Bone marrow (tissue), 2 donors: ENCODE data around the gene LLGL2.

Source experiments
- DNase-seq, 2 donors: peaks; one replicate each; lab custom pipeline; 2025; lab: John Stamatoyannopoulos, UW

The LLGL2 gene

DNA sequence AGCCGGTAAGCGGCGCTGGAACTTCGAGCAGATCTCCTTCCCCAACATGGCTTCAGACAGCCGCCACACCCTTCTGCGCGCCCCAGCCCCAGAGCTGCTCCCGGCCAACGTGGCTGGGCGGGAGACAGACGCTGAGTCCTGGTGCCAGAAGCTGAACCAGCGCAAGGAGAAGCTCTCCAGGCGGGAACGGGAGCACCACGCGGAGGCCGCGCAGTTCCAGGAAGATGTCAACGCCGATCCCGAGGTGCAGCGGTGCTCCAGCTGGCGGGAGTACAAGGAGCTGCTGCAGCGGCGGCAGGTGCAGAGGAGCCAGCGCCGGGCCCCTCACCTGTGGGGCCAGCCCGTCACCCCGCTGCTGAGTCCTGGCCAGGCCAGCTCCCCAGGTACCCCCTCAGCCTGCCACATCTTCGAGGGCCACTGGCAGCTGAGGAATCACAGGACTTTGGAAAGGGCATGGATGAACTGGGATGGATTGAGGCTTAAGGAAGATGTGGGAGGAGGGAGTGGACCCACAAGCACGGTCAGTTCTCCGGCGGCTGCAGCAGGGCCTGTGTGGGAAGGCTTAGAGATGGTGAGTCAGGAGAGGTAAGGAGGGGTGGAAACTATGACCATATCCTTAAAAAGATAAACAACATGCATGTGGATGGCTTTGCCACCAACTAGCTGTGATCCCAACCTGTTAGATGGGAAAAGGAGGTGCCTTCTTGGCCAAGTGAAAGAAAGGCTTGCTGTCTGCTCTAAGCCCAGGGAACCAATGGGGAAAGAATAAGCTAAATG, 3.4 kb upstream of the LLGL2 start:
- DNase-seq, result no peak

DNA sequence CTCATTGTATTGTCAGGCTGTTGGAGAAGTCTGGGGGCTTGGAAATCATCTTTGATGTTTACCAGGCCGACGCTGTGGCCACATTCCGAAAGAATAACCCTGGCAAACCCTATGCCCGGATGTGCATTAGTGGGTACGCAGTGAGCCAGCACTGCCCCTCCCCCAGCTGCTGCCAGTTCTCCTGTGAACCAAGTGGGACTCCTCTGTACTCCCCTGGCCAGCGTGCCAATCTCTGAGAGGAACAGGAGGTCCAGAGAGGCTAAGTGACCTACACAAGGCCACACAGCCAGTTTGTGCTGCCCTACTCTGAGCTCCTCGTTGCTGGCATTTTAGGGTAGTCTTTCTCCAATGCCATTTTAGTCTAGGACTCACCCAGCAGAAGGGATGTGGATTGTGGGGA, 1.9 kb upstream of the LLGL2 start:
- DNase-seq, result no peak

DNA sequence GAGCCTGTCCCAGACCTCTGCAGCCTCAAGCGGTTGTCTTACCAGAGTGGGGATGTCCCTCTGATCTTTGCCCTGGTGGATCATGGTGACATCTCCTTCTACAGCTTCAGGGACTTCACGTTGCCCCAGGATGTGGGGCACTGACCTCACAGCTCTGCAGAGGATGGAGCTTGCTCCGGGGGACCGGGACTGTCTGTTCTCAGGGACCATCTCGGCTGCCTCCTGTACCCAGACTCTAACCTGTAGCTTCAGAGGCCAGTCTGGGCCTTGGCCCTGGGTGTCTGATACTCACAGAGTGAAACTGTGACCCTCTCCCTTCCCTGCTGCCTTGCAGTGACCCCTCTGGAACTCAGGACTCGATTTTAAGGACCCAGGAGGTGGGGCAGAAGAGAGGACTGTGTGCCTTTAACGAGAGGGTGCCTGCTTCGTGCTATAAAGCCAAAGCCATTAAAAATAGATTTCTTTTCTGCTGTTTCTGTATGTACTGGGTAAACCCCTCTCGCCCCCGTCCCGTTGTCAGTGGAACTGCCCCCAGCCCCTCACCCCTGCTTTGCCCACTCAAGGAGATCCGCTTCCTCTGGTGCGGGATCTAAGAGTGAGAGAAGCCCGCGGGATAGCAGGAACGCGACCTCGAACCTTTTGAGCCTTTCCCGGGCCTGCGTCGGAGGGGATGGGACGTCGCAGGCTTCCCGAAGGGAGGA, 1.1 kb upstream of the LLGL2 start:
- DNase-seq, result no peak

DNA sequence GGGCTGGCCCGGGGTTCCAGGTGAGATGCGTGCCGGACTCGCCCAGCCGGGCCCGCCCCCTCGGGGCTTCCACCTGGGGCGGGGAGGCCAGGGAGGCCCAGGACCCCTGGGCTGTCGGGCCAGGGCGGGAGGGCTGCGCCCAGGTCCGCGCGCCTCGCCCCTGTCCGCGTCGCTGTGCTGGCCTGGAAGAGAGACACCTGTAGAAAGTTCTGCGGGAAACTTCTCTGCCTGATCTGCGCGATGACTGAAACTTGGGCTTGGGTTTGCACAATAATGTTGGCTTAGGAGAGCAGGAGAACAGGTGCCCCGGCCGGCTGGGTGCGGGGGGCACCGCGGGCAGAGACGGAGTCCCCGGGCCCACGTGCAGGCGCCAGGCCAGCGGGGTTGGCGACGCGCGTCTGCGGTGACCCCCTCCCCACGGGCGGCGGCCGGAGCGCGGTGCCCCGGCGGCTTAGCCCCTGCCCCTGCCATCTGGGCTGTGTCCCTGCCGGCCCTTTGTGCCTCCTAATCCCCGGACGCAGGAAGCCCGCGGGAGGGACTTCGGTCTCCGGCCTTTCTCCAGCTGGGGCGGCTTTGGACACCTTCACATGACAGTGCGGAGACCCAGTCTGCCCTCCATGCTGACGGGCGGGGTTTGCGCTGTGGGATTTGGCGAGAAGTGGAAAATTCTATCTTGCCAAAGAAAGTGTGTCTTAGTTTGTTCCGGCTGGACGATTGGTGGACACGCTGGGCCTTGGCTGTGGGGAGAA, 483 bp downstream of the LLGL2 start:
- DNase-seq, result no peak

DNA sequence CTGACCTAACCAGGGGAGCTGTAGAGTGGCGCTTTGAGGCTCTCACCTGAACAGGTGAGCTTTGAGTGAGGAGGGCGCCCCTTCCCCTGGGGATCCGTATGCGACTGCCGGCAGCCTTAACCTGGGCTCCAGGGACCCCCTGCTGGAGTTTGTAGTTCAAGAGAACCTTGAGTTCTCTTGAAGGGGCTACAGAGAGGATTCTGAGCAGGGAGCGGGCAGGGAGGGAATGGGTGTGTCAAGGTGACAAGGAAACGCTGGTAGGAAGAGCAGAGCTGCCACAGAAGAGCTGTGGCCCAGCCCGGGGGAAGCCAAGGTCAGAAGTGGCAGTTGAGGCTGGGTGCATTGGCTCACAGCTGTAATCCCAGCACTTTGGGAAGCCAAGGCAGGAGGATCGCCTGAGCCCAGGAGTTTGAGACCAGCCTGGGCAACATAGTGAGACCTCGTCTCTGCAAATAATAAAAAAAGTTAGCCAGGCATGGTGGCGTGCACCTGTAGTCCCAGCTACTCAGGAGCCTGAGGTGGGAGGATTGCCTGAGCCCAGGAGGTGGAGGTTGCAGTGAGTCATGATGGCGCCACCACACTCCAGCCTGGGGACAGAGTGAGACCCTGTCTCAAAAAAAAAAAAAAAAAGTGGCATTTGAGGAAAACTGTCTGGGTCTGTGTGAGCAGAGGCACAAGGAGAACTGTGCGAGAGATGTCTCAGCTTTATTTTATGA, 1.2 kb downstream of the LLGL2 start:
- DNase-seq, result no peak

DNA sequence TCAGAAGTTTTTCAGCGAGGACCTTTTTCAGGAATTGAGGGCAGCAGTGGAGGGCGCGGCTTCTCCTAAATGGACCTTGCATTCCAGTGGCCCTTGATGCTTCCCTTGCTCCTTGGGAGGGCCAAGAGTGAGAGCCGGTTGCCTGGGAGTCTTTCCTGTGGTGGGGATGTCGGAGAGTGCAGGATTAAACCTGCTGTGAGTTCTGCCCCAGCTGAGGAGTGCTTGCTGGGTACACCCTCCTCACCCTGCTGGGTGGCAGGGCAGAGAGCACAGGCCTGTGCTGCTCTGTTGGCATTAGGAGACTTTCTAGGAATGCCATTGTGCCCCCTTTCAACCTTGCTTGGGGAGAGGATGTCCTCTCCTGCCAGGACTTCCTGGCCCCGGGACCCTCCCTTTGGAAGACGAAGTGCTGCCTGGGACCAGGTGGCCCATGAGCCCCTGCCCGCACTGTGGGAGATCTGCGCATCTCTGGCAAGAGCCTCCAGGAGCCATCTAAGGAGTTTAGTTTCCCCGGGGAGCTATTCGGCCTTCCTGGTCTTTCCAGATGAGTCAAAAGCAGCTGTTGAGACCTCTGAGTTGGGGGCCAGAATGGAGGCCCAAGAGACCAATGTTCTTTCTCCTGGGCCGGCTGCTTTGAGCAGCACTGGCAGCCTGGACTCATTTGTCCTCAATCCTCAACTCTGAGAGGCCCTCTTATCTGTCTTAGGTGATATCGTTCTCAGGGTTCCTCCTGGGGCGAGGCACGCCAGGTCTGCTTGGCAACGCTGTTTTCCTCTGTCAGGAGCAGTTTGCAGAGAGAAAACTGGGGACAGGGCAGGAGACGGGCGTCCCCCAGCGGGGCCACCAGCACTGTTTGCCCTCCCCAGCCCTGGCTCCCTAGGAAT, 5.6 kb downstream of the LLGL2 start:
- DNase-seq, result no peak

DNA sequence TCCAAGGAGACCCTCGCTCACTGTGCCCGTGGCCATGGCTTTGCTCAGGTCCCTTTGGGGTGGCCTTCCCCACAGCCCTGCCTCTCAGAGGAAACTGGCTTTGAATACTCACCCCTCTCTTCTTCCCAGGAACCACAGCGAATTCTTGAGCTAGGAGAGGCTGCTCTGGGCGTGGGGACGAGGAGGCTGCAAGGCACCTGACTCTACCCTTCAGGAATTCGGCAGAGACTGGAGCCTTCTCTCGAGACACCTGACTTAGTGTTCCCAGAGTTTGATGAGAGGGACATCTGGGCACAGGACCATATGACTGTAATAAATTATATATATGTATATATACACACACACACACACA, 6.2 kb downstream of the LLGL2 start:
- DNase-seq, result no peak

DNA sequence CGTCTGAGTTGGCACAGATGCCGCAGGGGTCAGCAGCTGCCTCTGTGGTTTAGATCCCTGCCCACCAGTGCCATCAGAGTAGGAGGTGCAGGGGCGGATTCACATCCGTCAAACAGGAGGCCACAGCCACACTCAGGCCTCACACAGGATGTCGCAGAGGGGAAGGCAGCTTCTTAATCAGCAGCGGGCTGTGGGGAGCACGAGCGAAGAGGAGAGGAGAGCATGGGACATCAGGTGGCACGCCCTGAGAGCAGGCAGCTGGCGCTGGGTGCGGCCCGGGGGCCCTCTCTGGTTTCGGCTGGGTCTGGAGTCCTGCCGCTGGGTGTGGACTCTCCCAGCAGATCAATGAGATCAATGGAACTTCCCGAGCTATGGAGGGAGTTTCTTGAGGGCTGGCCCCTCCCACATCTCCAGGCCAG, 9.6 kb downstream of the LLGL2 start:
- peak in 1 of 2 donors; percentile 21 for DNase-seq

DNA sequence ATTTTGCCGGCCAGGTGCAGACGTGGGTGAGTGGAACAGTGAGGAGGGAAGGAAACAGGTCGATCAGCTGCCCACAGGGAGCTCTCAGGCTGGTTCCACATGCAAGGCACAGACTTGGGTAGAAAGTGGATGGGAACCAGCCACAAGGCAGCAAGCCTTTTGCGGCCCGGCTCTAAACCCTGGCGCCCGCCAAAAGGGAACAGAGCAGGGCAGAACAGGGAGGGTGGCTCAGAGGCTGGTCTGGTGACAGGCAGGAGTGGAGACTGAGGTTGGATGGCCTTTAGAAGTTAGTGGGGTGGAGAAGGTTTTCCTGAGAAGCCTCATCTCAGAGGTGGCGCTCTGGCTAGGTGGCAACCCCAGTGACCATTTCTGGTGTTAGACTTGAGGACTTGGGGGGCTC, 10.4 kb downstream of the LLGL2 start:
- no peak for DNase-seq

DNA sequence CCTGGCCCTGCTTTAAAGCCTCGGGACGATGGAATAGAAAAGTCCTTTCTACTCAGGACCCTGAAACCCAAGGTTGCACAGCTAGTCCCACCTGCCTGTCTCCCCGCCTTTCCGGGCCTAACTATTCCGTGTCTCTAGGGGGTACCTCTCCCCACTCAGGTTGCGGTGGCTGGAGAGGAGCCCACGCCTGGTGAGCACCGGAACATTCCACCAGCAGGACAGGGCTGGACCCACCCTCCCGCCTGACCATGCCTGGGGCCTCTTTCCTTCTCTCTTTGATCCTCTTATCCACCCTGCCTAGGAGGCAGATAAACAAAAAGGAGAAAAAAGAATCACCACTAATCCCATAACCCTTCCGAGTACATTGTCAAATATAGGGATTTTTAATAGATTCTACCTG, 10.9 kb downstream of the LLGL2 start:
- no peak for DNase-seq

DNA sequence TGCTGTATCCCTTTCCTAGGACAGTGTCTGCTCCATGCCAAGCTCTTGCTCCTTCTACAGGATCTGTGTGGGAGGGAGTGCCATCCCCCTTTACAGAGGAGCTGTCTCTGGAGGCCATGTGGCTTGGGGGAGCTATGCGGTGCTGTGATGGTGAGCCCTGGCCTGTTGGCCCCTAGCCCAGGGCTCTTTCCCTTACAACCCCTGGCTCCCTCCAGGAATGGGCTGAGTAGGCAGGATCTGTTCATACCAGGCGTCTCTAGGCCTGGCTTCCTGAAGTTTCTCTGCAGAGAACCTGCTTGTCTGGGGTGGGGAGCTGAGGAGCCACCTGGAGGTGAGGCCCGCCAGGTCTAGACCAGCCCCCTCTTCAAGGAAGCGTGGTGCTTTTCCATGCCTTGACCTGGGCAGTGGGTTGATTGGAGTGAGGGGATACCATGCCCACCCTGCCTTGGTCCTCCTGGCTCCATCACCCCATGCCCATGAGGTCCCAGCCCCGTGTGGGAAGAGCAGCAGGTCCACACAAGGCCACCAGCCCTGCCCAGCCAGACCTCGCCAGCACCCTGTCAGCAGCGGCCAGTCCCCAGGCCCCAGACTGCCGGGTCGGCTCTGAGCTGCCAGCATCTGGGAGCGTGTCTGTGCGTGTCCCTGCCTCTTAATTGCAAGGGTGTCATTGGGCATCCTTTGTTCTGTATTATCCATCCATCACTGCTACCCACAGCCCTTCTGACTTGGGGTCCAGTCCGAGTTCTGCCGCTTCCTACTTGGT, 14.7 kb downstream of the LLGL2 start:
- DNase-seq, result no peak

DNA sequence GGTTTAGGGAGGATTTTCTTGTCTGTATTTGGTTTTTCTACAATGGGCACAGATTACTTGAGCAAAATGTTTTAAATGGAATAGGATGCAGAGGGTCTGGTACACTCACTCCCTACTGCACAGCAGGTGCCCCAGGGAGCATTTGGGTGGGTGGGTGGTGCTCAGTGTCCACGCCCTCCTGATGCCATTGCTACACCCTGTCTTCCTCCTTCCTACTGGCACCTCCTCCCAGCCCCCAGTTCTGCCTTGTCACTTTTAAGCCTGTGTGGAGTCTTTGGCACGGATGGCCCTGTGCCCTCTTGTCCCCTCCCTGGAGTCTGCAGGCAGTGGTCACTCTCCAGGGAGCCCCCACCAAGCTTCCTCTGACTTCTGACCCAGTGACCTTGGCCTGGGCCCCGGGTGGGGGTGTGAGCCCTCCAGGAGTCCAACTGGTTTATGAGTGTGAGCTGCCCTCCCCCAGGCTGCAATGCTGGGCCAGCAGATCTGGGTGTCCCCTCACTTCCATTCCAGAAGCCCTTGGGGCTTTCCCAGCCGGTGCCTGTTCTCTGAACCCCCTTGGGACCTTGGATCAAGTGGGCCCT, 15.5 kb downstream of the LLGL2 start:
- no peak for DNase-seq

DNA sequence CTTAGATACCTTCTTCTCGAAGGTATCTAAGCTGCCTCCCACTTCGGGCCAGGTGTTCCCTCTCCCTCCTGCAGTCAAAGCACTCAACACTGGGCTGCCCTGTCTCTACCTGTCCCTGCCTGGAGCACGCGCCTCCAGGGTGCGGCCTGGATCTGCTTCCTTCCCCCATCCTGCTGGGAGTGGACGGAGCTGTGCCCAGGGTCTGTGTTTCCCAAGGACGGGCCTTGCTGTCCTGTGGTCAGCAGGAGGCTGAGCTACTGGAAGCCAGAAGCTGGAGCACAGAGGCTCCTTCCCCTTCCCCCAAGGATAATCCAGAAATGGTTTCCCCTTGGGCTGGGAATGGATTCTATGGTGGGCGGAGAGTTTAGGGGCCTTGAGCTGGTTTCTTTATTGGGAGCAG, 16.7 kb downstream of the LLGL2 start:
- no peak for DNase-seq

DNA sequence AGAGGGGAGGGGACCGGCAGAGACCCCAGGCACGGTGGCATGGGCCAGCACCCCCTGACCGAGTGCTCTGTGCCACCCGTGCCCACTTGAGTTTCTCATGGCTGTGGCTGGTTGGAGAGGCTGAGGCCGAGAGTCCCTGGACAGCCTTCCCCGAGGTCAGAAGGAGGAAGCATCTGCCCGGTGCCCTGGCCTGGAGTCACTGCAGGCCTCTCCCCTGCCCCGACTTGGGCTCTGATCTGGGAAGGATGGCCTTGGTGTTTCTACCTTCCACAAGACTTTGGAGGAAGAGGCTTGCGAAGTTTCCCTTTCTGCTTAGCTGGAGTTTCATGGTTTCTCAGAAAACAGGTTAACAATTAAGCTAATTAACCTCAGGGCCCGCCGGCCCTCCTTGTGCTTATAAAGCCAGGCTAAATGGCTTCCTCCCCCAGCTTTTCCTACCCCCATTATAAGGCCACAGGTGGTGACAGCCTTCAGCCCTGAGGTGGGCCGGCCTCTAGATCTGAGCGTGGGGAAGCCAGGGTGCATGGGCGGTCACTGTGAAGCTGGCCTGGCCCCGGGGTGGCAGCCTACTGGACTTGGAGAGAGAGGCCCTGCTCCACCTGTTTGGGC, 17.3 kb downstream of the LLGL2 start:
- no peak for DNase-seq

DNA sequence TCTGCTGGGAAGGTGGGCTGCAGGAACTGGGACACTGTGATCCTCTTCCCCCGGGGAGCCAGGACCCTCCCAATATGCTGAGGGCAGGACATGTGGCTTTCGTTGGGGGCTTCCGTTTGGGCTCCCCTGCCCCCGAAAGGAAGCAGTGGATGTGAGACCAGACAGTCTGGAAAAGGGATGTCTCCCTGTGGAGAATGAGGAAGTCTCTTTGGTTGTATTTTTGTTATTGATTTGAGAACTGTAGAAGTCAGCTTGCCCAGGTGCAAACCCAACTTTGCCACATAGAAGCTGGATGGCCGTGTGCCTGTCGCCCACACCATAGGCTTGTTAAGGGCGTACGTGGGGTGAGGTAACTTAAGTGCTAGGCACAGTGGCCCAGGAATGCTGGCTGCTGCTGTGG, 18.8 kb downstream of the LLGL2 start:
- DNase-seq, result no peak

DNA sequence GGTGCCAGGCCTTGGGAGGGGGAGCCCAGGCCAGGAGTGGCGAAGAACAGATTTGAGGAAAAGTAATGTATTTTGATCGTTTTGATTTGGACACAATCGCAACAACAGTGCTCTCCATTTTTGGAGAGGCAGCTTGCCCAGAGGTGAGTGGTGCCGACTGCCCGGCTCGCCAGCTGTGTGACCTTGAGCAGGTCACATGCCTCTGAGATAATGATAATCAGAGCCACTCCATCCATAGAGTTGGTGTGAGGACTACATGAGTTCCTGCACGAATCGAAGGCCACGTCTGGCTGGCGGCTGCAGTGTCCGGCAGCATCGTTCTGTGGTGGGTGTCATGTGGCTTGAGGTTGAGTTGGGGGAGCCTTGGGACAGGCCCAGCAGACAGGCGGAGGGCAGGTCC, 20.7 kb downstream of the LLGL2 start:
- no peak for DNase-seq

DNA sequence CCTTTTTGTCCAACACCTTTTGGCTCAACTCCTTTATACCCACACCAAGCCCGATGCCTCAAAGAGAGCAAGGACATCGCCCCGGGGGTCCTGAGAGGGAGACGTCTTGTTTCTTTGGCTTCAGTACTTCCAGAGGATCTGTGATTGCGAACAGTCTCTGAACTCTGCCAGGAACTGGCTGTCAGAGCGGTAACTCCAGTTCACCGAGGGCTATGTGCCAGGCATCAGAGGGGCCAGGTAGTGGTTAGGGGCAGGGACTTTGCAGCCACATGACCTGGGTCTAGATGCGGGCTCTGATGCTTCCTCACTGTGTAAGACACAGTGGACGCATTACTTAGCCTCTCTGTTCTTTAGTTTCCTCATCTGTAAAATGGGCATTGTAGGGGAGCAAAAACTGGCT, 21.6 kb downstream of the LLGL2 start:
- DNase-seq, result no peak

DNA sequence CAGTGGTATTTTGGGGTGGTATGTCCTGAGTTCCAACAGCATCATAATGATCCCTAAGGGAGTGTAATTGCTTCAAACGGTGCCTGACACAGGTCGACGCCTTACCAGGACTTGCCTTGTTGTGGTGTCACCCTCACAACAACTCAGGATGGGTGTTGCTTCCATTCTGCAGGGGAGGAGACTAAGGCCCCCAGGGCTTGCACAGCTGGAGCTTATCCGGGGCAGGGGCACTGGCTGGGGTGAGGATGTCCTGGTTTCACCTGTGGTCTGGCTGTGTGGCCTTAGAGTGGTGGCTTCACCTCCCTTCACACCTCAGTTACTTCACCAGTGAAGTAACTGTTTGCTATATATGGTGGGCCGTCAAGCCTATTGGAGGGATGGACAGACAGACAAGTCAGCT, 23.3 kb downstream of the LLGL2 start:
- no peak for DNase-seq

DNA sequence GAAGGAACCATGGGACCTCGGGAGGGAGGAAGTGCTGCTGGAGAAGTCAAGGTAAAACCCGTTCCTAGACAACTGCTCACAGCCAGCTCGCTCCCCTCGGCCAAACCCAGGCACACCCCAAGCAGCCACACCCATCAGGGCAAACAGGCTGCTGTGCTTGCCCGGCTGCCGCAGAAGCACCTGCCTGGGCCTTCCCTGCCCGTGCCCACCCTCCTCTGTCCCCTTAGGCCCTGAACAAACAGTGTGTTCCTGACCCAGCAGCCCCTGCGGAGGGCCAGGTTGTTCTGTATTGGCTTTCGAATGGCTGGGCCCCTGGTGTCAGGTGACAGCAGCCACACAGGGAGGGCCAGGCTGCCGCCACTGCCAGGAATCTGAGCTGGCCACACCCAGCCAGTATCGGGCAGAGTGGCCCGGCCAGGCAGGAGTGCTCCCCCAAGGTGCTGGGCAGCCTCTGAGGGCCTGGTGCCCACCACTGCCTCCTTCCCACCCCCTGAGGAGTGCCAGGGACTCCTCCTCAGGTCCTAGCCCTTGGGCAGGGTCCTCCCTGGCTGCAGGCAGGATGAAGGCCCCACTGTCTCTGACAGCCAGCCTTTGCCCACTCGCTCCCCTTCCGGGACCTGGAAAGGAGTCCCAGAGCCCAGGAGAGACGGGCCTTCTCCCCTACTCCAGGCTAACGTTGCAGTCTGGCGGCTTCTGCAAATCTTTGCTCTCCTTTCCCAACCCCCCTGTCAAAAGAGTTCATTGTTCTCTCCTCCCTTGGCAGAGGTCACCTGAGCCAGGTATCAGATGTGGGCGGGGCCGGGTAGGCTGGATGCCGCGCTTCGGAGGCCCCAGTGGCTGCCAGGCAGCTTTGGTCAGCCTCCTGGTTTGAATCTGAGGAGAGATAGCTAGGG, 24.0 kb downstream of the LLGL2 start:
- no peak for DNase-seq
